ENCODE measurements around the gene DCDC1.

The DCDC1 gene

GRCh38 chr11:31369348-31370329 is at the start of gene DCDC1, which contains the start of gene DNAJC24:
Gene DCDC1 (minus strand): TSS chr11:31369739. CDS start chr11:31328280, 41,459 bp downstream.
Gene DNAJC24 (plus strand): TSS chr11:31369860. CDS start chr11:31370749, 889 bp downstream.
- peak within 1 kb of the TSS; percentile 87 to 88 for H3K4me3 ChIP-seq (ENCODE audit: low read depth in 1 of 2, low read length in 2 of 2)
- peaks cover 4 to 18% of the 10 kb centered on the region in 2 donors for H3K4me1 ChIP-seq (ENCODE audit: control insufficient read depth in 1 of 2, insufficient read depth in 2 of 2, low read length in 2 of 2)
- no peaks in the 10 kb centered on the region for H3K27me3 ChIP-seq (ENCODE audit: low read depth, low read length)
- no peaks in the 10 kb centered on the region for H3K9me3 ChIP-seq (ENCODE audit: control insufficient read depth in 1 of 2, low read length in 2 of 2)
- peak within 1 kb of the TSS; percentile 71 for H3K27ac ChIP-seq (ENCODE audit: low read length)
- H3K36me3 ChIP-seq (ENCODE audit: control insufficient read depth in 1 of 2, insufficient read depth in 2 of 2, low read length in 2 of 2), result no peaks in the 10 kb centered on the region

GRCh38 chr11:31419138-31419537 is 49.6 kb upstream of the DCDC1 start:
- Histone ChIP-seq H3K36me3 (ENCODE audit: control insufficient read depth in 1 of 2, insufficient read depth in 2 of 2, low read length in 2 of 2) (peaks cover 0 to 4% of the 10 kb centered on the region in 2 donors), H3K4me3 (ENCODE audit: low read depth in 1 of 2, low read length in 2 of 2) (no peak overlapping the region), H3K4me1 (ENCODE audit: control insufficient read depth in 1 of 2, insufficient read depth in 2 of 2, low read length in 2 of 2) (no peaks in the 10 kb centered on the region), H3K27me3 (ENCODE audit: low read depth, low read length) (no peaks in the 10 kb centered on the region), H3K9me3 (ENCODE audit: control insufficient read depth in 1 of 2, low read length in 2 of 2) (no peaks in the 10 kb centered on the region), H3K27ac (ENCODE audit: low read length) (no peak overlapping the region)

GRCh38 chr11:31417816-31418215 is 48.3 kb upstream of the DCDC1 start:
- Histone ChIP-seq H3K27me3 (ENCODE audit: low read depth, low read length) (no peaks in the 10 kb centered on the region), H3K36me3 (ENCODE audit: control insufficient read depth in 1 of 2, insufficient read depth in 2 of 2, low read length in 2 of 2) (peaks cover 0 to 4% of the 10 kb centered on the region in 2 donors), H3K4me3 (ENCODE audit: low read depth in 1 of 2, low read length in 2 of 2) (no peak overlapping the region), H3K27ac (ENCODE audit: low read length) (no peak overlapping the region), H3K9me3 (ENCODE audit: control insufficient read depth in 1 of 2, low read length in 2 of 2) (no peaks in the 10 kb centered on the region), H3K4me1 (ENCODE audit: control insufficient read depth in 1 of 2, insufficient read depth in 2 of 2, low read length in 2 of 2) (no peaks in the 10 kb centered on the region)

- no peaks in the 10 kb centered on the region for H3K4me1 ChIP-seq (ENCODE audit: control insufficient read depth in 1 of 2, insufficient read depth in 2 of 2, low read length in 2 of 2)
- no peaks in the 10 kb centered on the region for H3K9me3 ChIP-seq (ENCODE audit: control insufficient read depth in 1 of 2, low read length in 2 of 2)
- no peak overlapping the region for H3K4me3 ChIP-seq (ENCODE audit: low read depth in 1 of 2, low read length in 2 of 2)
- H3K27me3 ChIP-seq (ENCODE audit: low read depth, low read length), result no peaks in the 10 kb centered on the region
- H3K36me3 ChIP-seq (ENCODE audit: control insufficient read depth in 1 of 2, insufficient read depth in 2 of 2, low read length in 2 of 2), result peaks cover 0 to 4% of the 10 kb centered on the region in 2 donors
- no peak overlapping the region for H3K27ac ChIP-seq (ENCODE audit: low read length)
Measured at GRCh38 chr11:31417357-31417756, 47.8 kb upstream of the DCDC1 start.

GRCh38 chr11:31415435-31415834 is 45.9 kb upstream of the DCDC1 start:
- Histone ChIP-seq H3K4me3 (ENCODE audit: low read depth in 1 of 2, low read length in 2 of 2) (no peak overlapping the region), H3K36me3 (ENCODE audit: control insufficient read depth in 1 of 2, insufficient read depth in 2 of 2, low read length in 2 of 2) (peaks cover 0 to 4% of the 10 kb centered on the region in 2 donors), H3K9me3 (ENCODE audit: control insufficient read depth in 1 of 2, low read length in 2 of 2) (peaks cover 0 to 3% of the 10 kb centered on the region in 2 donors), H3K27ac (ENCODE audit: low read length) (no peak overlapping the region), H3K27me3 (ENCODE audit: low read depth, low read length) (no peaks in the 10 kb centered on the region), H3K4me1 (ENCODE audit: control insufficient read depth in 1 of 2, insufficient read depth in 2 of 2, low read length in 2 of 2) (no peaks in the 10 kb centered on the region)

- Histone ChIP-seq H3K27ac (ENCODE audit: low read length) (no peak overlapping the region), H3K36me3 (ENCODE audit: control insufficient read depth in 1 of 2, insufficient read depth in 2 of 2, low read length in 2 of 2) (peaks cover 0 to 4% of the 10 kb centered on the region in 2 donors), H3K9me3 (ENCODE audit: control insufficient read depth in 1 of 2, low read length in 2 of 2) (peaks cover 0 to 3% of the 10 kb centered on the region in 2 donors), H3K4me1 (ENCODE audit: control insufficient read depth in 1 of 2, insufficient read depth in 2 of 2, low read length in 2 of 2) (no peaks in the 10 kb centered on the region), H3K27me3 (ENCODE audit: low read depth, low read length) (no peaks in the 10 kb centered on the region), H3K4me3 (ENCODE audit: low read depth in 1 of 2, low read length in 2 of 2) (no peak overlapping the region)
Measured at GRCh38 chr11:31414338-31414737, 44.8 kb upstream of the DCDC1 start.

GRCh38 chr11:31412946-31413345 is 43.4 kb upstream of the DCDC1 start:
- Histone ChIP-seq H3K36me3 (ENCODE audit: control insufficient read depth in 1 of 2, insufficient read depth in 2 of 2, low read length in 2 of 2) (peaks cover 0 to 4% of the 10 kb centered on the region in 2 donors), H3K27ac (ENCODE audit: low read length) (no peak overlapping the region), H3K4me1 (ENCODE audit: control insufficient read depth in 1 of 2, insufficient read depth in 2 of 2, low read length in 2 of 2) (no peaks in the 10 kb centered on the region), H3K27me3 (ENCODE audit: low read depth, low read length) (no peaks in the 10 kb centered on the region), H3K9me3 (ENCODE audit: control insufficient read depth in 1 of 2, low read length in 2 of 2) (peaks cover 0 to 3% of the 10 kb centered on the region in 2 donors), H3K4me3 (ENCODE audit: low read depth in 1 of 2, low read length in 2 of 2) (no peak overlapping the region)

GRCh38 chr11:31408201-31408600 is 38.7 kb upstream of the DCDC1 start:
- Histone ChIP-seq H3K27me3 (ENCODE audit: low read depth, low read length) (no peaks in the 10 kb centered on the region), H3K9me3 (ENCODE audit: control insufficient read depth in 1 of 2, low read length in 2 of 2) (peaks cover 0 to 3% of the 10 kb centered on the region in 2 donors), H3K4me1 (ENCODE audit: control insufficient read depth in 1 of 2, insufficient read depth in 2 of 2, low read length in 2 of 2) (peaks cover 0 to 8% of the 10 kb centered on the region in 2 donors), H3K4me3 (ENCODE audit: low read depth in 1 of 2, low read length in 2 of 2) (no peak overlapping the region), H3K36me3 (ENCODE audit: control insufficient read depth in 1 of 2, insufficient read depth in 2 of 2, low read length in 2 of 2) (no peaks in the 10 kb centered on the region), H3K27ac (ENCODE audit: low read length) (no peak overlapping the region)

- Histone ChIP-seq H3K27me3 (ENCODE audit: low read depth, low read length) (no peaks in the 10 kb centered on the region), H3K9me3 (ENCODE audit: control insufficient read depth in 1 of 2, low read length in 2 of 2) (no peaks in the 10 kb centered on the region), H3K27ac (ENCODE audit: low read length) (no peak overlapping the region), H3K4me3 (ENCODE audit: low read depth in 1 of 2, low read length in 2 of 2) (no peak overlapping the region), H3K36me3 (ENCODE audit: control insufficient read depth in 1 of 2, insufficient read depth in 2 of 2, low read length in 2 of 2) (no peaks in the 10 kb centered on the region), H3K4me1 (ENCODE audit: control insufficient read depth in 1 of 2, insufficient read depth in 2 of 2, low read length in 2 of 2) (peaks cover 0 to 8% of the 10 kb centered on the region in 2 donors)
Measured at GRCh38 chr11:31404614-31405013, 35.1 kb upstream of the DCDC1 start.

GRCh38 chr11:31397239-31397834 is 27.8 kb upstream of the DCDC1 start:
- Histone ChIP-seq H3K36me3 (ENCODE audit: control insufficient read depth in 1 of 2, insufficient read depth in 2 of 2, low read length in 2 of 2) (peaks cover 0 to 10% of the 10 kb centered on the region in 2 donors), H3K27me3 (ENCODE audit: low read depth, low read length) (no peaks in the 10 kb centered on the region), H3K4me1 (ENCODE audit: control insufficient read depth in 1 of 2, insufficient read depth in 2 of 2, low read length in 2 of 2) (no peaks in the 10 kb centered on the region), H3K4me3 (ENCODE audit: low read depth in 1 of 2, low read length in 2 of 2) (no peak overlapping the region), H3K27ac (ENCODE audit: low read length) (no peak overlapping the region), H3K9me3 (ENCODE audit: control insufficient read depth in 1 of 2, low read length in 2 of 2) (peaks cover 7 to 10% of the 10 kb centered on the region in 2 donors)

- no peak overlapping the region for H3K4me3 ChIP-seq (ENCODE audit: low read depth in 1 of 2, low read length in 2 of 2)
- H3K9me3 ChIP-seq (ENCODE audit: control insufficient read depth in 1 of 2, low read length in 2 of 2), result no peaks in the 10 kb centered on the region
- no peaks in the 10 kb centered on the region for H3K36me3 ChIP-seq (ENCODE audit: control insufficient read depth in 1 of 2, insufficient read depth in 2 of 2, low read length in 2 of 2)
- H3K27ac ChIP-seq (ENCODE audit: low read length), result no peak overlapping the region
- H3K27me3 ChIP-seq (ENCODE audit: low read depth, low read length), result no peaks in the 10 kb centered on the region
- no peaks in the 10 kb centered on the region for H3K4me1 ChIP-seq (ENCODE audit: control insufficient read depth in 1 of 2, insufficient read depth in 2 of 2, low read length in 2 of 2)
Measured at GRCh38 chr11:31387379-31387778, 17.8 kb upstream of the DCDC1 start.
